ENCODE measurements around the gene SLC25A5. TPM values are rescaled to one million over a fixed set of nuclear protein-coding genes. Genes with fewer than 3 reads are reported as not detected.
A peak's percentile ranks its signal among the peaks of the same experiment; 100 is the strongest.
"Not testable (repeated sequence)": the region's sequence is repeated elsewhere in the genome, so short reads cannot be mapped to it uniquely, and the experiment has no call there.

Gene SLC25A5
- total RNA-seq, 1 donor from 2014 or later: 403 TPM

DNA sequence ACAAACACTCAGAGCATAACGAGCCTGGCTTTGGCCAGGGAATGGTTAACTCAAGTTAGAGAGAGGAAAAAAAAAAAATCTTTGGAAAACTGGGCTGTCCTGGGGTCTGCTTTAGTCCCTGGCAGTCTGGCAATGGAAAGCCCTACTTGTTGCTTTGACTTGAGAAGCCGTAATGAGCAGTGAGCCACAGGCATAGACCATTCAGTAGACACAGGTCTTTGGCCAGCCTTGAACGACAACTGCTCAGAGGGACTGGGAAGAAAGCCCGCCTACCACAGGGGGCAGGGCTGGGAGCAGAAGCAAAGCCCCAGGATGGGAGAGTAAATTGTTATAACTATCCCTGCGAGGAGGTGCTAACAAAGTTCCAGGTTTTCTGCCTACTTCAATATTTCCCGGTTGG, 43.2 kb upstream of the SLC25A5 start:
- no peak for DNase-seq (ENCODE audit: low read depth, low spot score)
- Mint-ChIP-seq H3K4me3 (no peak overlapping the region), H3K4me1 (peaks cover 7% of the 10 kb centered on the region), H3K27ac (ENCODE audit: unreplicated experiment) (no peak overlapping the region), H3K9me3 (peaks cover 3% of the 10 kb centered on the region), H3K36me3 (ENCODE audit: low read depth) (peaks cover 14% of the 10 kb centered on the region), H3K27me3 (ENCODE audit: low read depth) (no peaks in the 10 kb centered on the region)
- TF ChIP-seq, protein P1, sequence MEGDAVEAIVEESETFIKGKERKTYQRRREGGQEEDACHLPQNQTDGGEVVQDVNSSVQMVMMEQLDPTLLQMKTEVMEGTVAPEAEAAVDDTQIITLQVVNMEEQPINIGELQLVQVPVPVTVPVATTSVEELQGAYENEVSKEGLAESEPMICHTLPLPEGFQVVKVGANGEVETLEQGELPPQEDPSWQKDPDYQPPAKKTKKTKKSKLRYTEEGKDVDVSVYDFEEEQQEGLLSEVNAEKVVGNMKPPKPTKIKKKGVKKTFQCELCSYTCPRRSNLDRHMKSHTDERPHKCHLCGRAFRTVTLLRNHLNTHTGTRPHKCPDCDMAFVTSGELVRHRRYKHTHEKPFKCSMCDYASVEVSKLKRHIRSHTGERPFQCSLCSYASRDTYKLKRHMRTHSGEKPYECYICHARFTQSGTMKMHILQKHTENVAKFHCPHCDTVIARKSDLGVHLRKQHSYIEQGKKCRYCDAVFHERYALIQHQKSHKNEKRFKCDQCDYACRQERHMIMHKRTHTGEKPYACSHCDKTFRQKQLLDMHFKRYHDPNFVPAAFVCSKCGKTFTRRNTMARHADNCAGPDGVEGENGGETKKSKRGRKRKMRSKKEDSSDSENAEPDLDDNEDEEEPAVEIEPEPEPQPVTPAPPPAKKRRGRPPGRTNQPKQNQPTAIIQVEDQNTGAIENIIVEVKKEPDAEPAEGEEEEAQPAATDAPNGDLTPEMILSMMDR (conservative IDR thresholded peaks at IDR 0.05): no peak

DNA sequence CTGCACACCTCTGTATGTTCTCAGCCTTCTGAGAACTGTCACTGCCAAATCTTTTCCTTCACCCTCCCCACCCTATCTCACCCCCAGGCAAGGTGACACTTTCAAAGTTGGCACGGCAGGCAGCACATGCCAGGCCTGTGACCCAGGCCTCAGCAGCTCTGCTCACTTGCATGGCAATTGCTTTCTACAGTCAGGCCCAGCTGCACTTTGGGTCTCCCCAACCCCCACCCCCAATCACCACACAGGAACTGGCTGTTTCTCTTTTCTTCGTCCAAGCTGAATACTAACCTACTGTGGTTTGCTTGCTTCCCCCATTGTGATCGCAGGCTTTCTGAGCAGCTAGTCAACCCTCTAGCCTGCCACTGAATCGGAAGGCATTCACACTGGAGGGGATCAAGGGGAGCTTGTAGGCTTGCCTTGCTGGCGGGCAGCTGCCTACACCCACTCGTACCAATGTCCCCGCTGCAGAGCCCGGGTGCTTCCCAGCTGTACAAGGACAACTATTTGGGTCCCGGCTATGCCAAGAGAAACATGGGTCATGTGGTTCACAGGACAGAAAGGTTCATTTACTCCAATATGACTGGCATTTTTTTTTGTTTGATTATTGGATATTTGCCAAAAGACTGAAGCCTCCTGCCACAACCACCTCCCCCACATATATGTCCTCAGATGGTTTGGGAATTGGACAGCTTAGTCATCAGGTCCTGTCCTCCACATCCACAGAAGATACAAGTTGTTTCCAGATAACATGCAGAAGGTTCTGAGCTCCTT, 41.0 kb upstream of the SLC25A5 start:
- Mint-ChIP-seq H3K27ac (ENCODE audit: unreplicated experiment) (no peak overlapping the region), H3K27me3 (ENCODE audit: low read depth) (no peaks in the 10 kb centered on the region), H3K4me3 (no peak overlapping the region), H3K9me3 (peaks cover 2% of the 10 kb centered on the region), H3K36me3 (ENCODE audit: low read depth) (peaks cover 12% of the 10 kb centered on the region), H3K4me1 (peaks cover 5% of the 10 kb centered on the region)
- DNase-seq (ENCODE audit: low read depth, low spot score): no peak
- TF ChIP-seq, protein P1 (conservative IDR thresholded peaks at IDR 0.05): no peak

DNA sequence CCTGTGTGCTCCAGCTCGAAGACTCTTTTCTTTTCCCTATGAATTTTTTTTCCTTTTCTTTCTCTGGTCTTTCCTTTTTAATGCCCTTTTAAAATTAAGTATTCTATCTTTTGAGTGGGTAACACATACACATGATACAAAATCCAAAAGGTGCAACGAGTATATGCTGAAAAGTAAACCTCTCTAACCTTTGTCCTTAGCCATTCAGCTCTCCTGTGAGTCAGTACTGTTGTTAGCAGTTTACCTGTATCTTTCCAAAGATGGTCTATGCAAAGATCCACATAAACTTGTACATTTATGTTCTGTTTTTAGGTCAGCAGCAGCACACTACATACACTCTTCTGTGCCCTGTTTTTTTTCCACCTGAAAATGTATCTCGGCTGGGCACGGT, 40.5 kb upstream of the SLC25A5 start:
- TF ChIP-seq, protein P1 (conservative IDR thresholded peaks at IDR 0.05): no peak
- no peaks in the 10 kb centered on the region for H3K27me3 Mint-ChIP-seq (ENCODE audit: low read depth)
- H3K4me3 Mint-ChIP-seq: no peak overlapping the region
- peaks cover 9% of the 10 kb centered on the region for H3K36me3 Mint-ChIP-seq (ENCODE audit: low read depth)
- H3K9me3 Mint-ChIP-seq: no peaks in the 10 kb centered on the region
- no peak overlapping the region for H3K27ac Mint-ChIP-seq (ENCODE audit: unreplicated experiment)
- H3K4me1 Mint-ChIP-seq: peaks cover 4% of the 10 kb centered on the region
- DNase-seq (ENCODE audit: low read depth, low spot score): no peak

DNA sequence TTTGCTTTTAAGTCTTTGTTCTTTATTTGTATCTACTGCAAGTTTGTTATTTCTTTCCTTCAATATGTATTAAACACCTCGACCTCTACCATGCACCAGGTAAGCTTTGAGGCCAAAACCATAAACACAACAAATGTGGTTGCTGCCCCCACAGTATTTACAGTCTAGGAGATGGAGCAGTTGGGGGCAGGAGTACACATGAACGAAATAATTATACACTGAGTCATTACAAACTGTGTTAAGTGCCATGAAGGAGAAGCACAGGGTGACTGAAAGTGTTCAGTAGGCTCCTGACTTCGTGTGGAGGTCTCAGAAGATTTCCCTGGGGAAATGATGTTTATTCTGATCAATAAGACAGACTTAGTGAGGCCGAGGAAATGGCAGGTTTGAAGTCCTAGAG, 38.8 kb upstream of the SLC25A5 start:
- peaks cover 19% of the 10 kb centered on the region for H3K36me3 Mint-ChIP-seq (ENCODE audit: low read depth)
- no peak overlapping the region for H3K27ac Mint-ChIP-seq (ENCODE audit: unreplicated experiment)
- no peaks in the 10 kb centered on the region for H3K27me3 Mint-ChIP-seq (ENCODE audit: low read depth)
- peaks cover 4% of the 10 kb centered on the region for H3K4me1 Mint-ChIP-seq
- H3K4me3 Mint-ChIP-seq: no peak overlapping the region
- no peak for DNase-seq (ENCODE audit: low read depth, low spot score)
- TF ChIP-seq, protein P1 (conservative IDR thresholded peaks at IDR 0.05): no peak
- H3K9me3 Mint-ChIP-seq: peaks cover 5% of the 10 kb centered on the region

DNA sequence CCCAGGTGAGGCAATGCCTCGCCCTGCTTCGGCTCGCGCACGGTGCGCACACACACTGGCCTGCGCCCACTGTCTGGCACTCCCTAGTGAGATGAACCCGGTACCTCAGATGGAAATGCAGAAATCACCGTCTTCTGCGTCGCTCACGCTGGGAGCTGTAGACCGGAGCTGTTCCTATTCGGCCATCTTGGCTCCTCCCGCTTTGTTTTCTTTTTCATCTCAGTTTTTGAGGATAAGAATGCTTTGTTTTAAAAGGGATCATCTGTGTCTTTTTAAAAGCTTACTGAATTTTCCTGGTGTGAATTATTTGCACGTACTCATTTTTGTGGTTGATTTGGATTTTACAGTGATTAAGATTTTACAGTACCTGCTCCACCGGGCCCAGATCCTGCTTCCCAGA, 26.9 kb upstream of the SLC25A5 start:
- DNase-seq (ENCODE audit: low read depth, low spot score); H3K27me3 Mint-ChIP-seq (ENCODE audit: low read depth); H3K27ac Mint-ChIP-seq (ENCODE audit: unreplicated experiment); H3K9me3 Mint-ChIP-seq; H3K4me1 Mint-ChIP-seq; H3K36me3 Mint-ChIP-seq (ENCODE audit: low read depth): not testable (repeated sequence)
- peak overlapping the region; percentile 51 for H3K4me3 Mint-ChIP-seq

DNA sequence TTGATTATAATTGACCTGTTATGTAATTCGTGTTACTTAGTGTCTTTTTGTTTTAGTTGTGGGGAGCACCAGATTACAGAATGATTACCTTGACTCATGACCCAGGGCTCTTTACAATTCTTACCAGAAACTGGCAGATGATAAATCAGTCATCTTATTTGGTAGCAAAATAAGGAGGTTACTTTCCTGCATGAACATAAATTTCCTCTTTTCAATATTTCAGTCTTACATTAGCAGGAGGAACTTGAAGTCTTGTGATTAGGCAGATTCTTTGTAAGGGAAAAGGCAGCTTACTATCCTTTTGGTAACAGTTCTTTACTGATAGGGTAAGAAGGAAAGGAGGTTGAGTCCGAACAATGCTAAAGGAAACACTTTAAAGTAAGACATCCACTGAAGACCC, 26.0 kb upstream of the SLC25A5 start:
- DNase-seq (ENCODE audit: low read depth, low spot score): no peak
- Mint-ChIP-seq H3K4me3 (no peak overlapping the region), H3K27me3 (ENCODE audit: low read depth) (no peaks in the 10 kb centered on the region), H3K36me3 (ENCODE audit: low read depth) (peaks cover 2% of the 10 kb centered on the region), H3K27ac (ENCODE audit: unreplicated experiment) (no peak overlapping the region), H3K4me1 (peaks cover 3% of the 10 kb centered on the region), H3K9me3 (no peaks in the 10 kb centered on the region)
- TF ChIP-seq, protein P1 (conservative IDR thresholded peaks at IDR 0.05): no peak
